ENCODE results near the gene BRAT1.

GRCh38 chr7:2603044-2603965, 48.0 kb upstream of the BRAT1 start:
- TF ChIP-seq POLR2AphosphoS5 (IDR thresholded peaks at IDR 0.05; ENCODE audit: low read depth): no peak
- no peak for TF ChIP-seq CTCF (conservative IDR thresholded peaks at IDR 0.05; ENCODE audit: low read depth in 2 of 2)
- TF ChIP-seq REST (IDR thresholded peaks at IDR 0.05; ENCODE audit: unreplicated experiment): no peak
- TF ChIP-seq CREB1 (CRISPR knock-in tag; IDR thresholded peaks at IDR 0.05; ENCODE audit: low read depth): no peak
- TF ChIP-seq EZH2 (IDR thresholded peaks at IDR 0.05; ENCODE audit: low read depth, unreplicated experiment): no peak
